ENCODE data around the gene DPP6. TPM values are rescaled to one million over a fixed set of nuclear protein-coding genes. Genes with fewer than 3 reads are reported as not detected.

Gene DPP6
- total and polyA plus RNA-seq, 10 donors, result 0.11 to 8.7 (median 3.0) TPM

GRCh38 chr7:154644366-154644765, 592.2 kb downstream of the DPP6 start:
- WGBS, 5 donors, result 79 to 92% (median 83%) methylated on average over 3 of the region's 3 CpGs
- H3K36me3 ChIP-seq, result no peaks in the 10 kb centered on the region
- no peak overlapping the region for H3K4me3 ChIP-seq
- H3K4me1 ChIP-seq, result no peaks in the 10 kb centered on the region
- H3K9me3 ChIP-seq, result peaks cover 0 to 21% (median 0%) of the 10 kb centered on the region in 8 donors
- no peaks in the 10 kb centered on the region for H3K27me3 ChIP-seq (replicated peaks in 1 of 7)
- no peak overlapping the region for H3K27ac ChIP-seq
- TF ChIP-seq POLR2A (IDR thresholded peaks at IDR 0.05) (no peak), POLR2AphosphoS5 (IDR thresholded peaks at IDR 0.05) (no peak), CTCF (IDR thresholded peaks at IDR 0.05 in 8 of 11, conservative IDR thresholded peaks at IDR 0.05 in 3 of 11) (no peak)
- intact Hi-C loops (cut with DNase I; ENCODE audit: low total_unique reads), result no loop called here
- DNase-seq, result no peak

GRCh38 chr7:154646126-154647013, 594.2 kb downstream of the DPP6 start:
- intact Hi-C loops (cut with DNase I; ENCODE audit: low total_unique reads), result no loop called here
- H3K4me1 ChIP-seq, result no peaks in the 10 kb centered on the region
- DNase-seq, result no peak
- H3K36me3 ChIP-seq, result no peaks in the 10 kb centered on the region
- no peak overlapping the region for H3K27ac ChIP-seq
- WGBS, 5 donors, result 84 to 92% (median 87%) methylated on average over 11 of the region's 11 CpGs
- TF ChIP-seq POLR2A (IDR thresholded peaks at IDR 0.05) (no peak), CTCF (IDR thresholded peaks at IDR 0.05 in 8 of 11, conservative IDR thresholded peaks at IDR 0.05 in 3 of 11) (no peak)
- peaks cover 0 to 41% (median 10%) of the 10 kb centered on the region in 8 donors for H3K9me3 ChIP-seq
- no peak overlapping the region for H3K4me3 ChIP-seq
- H3K27me3 ChIP-seq (replicated peaks in 1 of 7), result no peaks in the 10 kb centered on the region

- H3K4me1 ChIP-seq, result no peaks in the 10 kb centered on the region
- H3K9me3 ChIP-seq, result peaks cover 0 to 45% (median 16%) of the 10 kb centered on the region in 8 donors
- no peak for DNase-seq
- TF ChIP-seq CTCF (IDR thresholded peaks at IDR 0.05 in 8 of 11, conservative IDR thresholded peaks at IDR 0.05 in 3 of 11) (no peak), POLR2AphosphoS5 (IDR thresholded peaks at IDR 0.05) (no peak), POLR2A (IDR thresholded peaks at IDR 0.05) (no peak)
- no peaks in the 10 kb centered on the region for H3K36me3 ChIP-seq
- WGBS, 5 donors, result 76 to 93% (median 88%) methylated on average over 11 to 12 of the region's 12 CpGs
- no peak overlapping the region for H3K27ac ChIP-seq
- no peaks in the 10 kb centered on the region for H3K27me3 ChIP-seq (replicated peaks in 1 of 7)
- H3K4me3 ChIP-seq, result no peak overlapping the region
- intact Hi-C loops (cut with DNase I; ENCODE audit: low total_unique reads), result no loop called here
Observed at GRCh38 chr7:154647625-154648024, 595.4 kb downstream of the DPP6 start.

GRCh38 chr7:154649015-154649414, 596.8 kb downstream of the DPP6 start:
- TF ChIP-seq CTCF (IDR thresholded peaks at IDR 0.05 in 8 of 11, conservative IDR thresholded peaks at IDR 0.05 in 3 of 11) (no peak), POLR2AphosphoS5 (IDR thresholded peaks at IDR 0.05) (no peak), POLR2A (IDR thresholded peaks at IDR 0.05) (no peak)
- no peak for DNase-seq

More at GRCh38 chr7:154649015-154649414, 596.8 kb downstream of the DPP6 start:
- Histone ChIP-seq H3K9me3 (peaks cover 0 to 45% (median 16%) of the 10 kb centered on the region in 8 donors), H3K4me1 (no peaks in the 10 kb centered on the region), H3K36me3 (no peaks in the 10 kb centered on the region), H3K27ac (no peak overlapping the region), H3K4me3 (no peak overlapping the region), H3K27me3 (replicated peaks in 1 of 7) (no peaks in the 10 kb centered on the region)
- intact Hi-C loops (cut with DNase I; ENCODE audit: low total_unique reads), result no loop called here
- 77 to 80% (median 79%) methylated on average over 5 of the region's 5 CpGs for WGBS, 5 donors
